IMR-90 (cell line): ENCODE results near the gene C16orf90. TPM values are rescaled to one million over a fixed set of nuclear protein-coding genes. Genes with fewer than 3 reads are reported as not detected.

Source experiments
- ATAC-seq: fragments of 200-7000 bp; cut with Tn5 transposase; 2 replicates; pipeline ENCODE4 v1.9.1; 2020; ENCODE audit warnings: low read depth, mild to moderate bottlenecking, moderate library complexity
- BruUV-seq: library from RNA; stranded (reverse); fragments of 400-500 nt; replicated peaks from 2 replicates; lab custom pipeline; 2021; lab: Mats Ljungman, UMichigan
- CTCF ChIA-PET: fragments of 300-600 bp; formaldehyde crosslinking; extraction: SDS; loops from one replicate; lab custom pipeline; 2021; ENCODE audit warnings: antibody characterized with exemption; lab: Yijun Ruan, JAX
- POLR2A ChIA-PET: fragments of 300-600 bp; sonication (Branson Sonifier 250); formaldehyde crosslinking; loops from one replicate; lab custom pipeline; 2022; ENCODE audit warnings: antibody characterized with exemption; ENCODE audit not compliant: unreplicated experiment; lab: Charles Lee
- DNase-seq: peaks from one replicate; pipeline ENCODE4 v3.0.0; 2013
- H2AFZ ChIP-seq: replicated peaks from 2 replicates; pipeline ENCODE3; 2013; ENCODE audit warnings: low read length, mild to moderate bottlenecking; ENCODE audit not compliant: poor library complexity
- H2AK5ac ChIP-seq: 2 replicates; pipeline ENCODE4 v1.6.1; 2013; ENCODE audit warnings: low read depth, low read length, inconsistent platforms
- H2AK9ac ChIP-seq: replicated peaks from 2 replicates; pipeline ENCODE3; 2013; ENCODE audit warnings: mild to moderate bottlenecking, low read depth, low read length, moderate library complexity; ENCODE audit not compliant: poor library complexity
- H2BK120ac ChIP-seq: 2 replicates; pipeline ENCODE4 v1.6.1; 2013; ENCODE audit warnings: low read depth, low read length, inconsistent platforms
- H2BK15ac ChIP-seq: 3 replicates; pipeline ENCODE4 v1.6.1; 2013; ENCODE audit warnings: low read depth, low read length, inconsistent platforms
- H2BK20ac ChIP-seq: 2 replicates; pipeline ENCODE4 v1.6.1; 2013; ENCODE audit warnings: low read depth, mild to moderate bottlenecking, inconsistent platforms, low read length, moderate library complexity
- H2BK5ac ChIP-seq: 2 replicates; pipeline ENCODE4 v1.6.1; 2013; ENCODE audit warnings: mild to moderate bottlenecking, low read depth, low read length, inconsistent platforms; ENCODE audit not compliant: poor library complexity, severe bottlenecking
- H3K14ac ChIP-seq: replicated peaks from 2 replicates; pipeline ENCODE4 v1.6.1; 2013; ENCODE audit warnings: low read depth, low read length, inconsistent platforms
- H3K18ac ChIP-seq: 2 replicates; pipeline ENCODE4 v1.6.1; 2013; ENCODE audit warnings: low read depth, low read length, control low read depth
- H3K23ac ChIP-seq: 2 replicates; pipeline ENCODE4 v1.6.1; 2013; ENCODE audit warnings: low read depth, low read length, inconsistent platforms
- H3K27ac ChIP-seq: 2 replicates; pipeline ENCODE4 v1.5.1; 2013; ENCODE audit warnings: mild to moderate bottlenecking, control low read depth, low read length; ENCODE audit not compliant: insufficient read depth
- H3K27me3 ChIP-seq: 2 replicates; pipeline ENCODE4 v1.6.1; 2013; ENCODE audit warnings: low read length; ENCODE audit not compliant: control insufficient read depth, insufficient read depth
- H3K36me3 ChIP-seq: 2 replicates; pipeline ENCODE4 v1.6.1; 2013; ENCODE audit warnings: low read length, mixed read lengths; ENCODE audit not compliant: control insufficient read depth, insufficient read depth
- H3K4ac ChIP-seq: 2 replicates; pipeline ENCODE4 v1.6.1; 2013; ENCODE audit warnings: low read depth, low read length, inconsistent platforms
- H3K4me1 ChIP-seq: 2 replicates; pipeline ENCODE4 v1.6.1; 2013; ENCODE audit warnings: low read length, mixed read lengths; ENCODE audit not compliant: control insufficient read depth, insufficient read depth
- H3K4me2 ChIP-seq: 2 replicates; pipeline ENCODE4 v1.6.1; 2013; ENCODE audit warnings: low read depth, mild to moderate bottlenecking, control low read depth, low read length, moderate library complexity
- H3K4me3 ChIP-seq: 2 replicates; pipeline ENCODE4 v1.5.1; 2013; ENCODE audit warnings: low read depth, mild to moderate bottlenecking, control low read depth, low read length, moderate library complexity; ENCODE audit not compliant: insufficient read depth
- H3K56ac ChIP-seq: 2 replicates; pipeline ENCODE4 v1.6.1; 2013; ENCODE audit warnings: low read length, inconsistent platforms; ENCODE audit not compliant: insufficient read depth; ENCODE audit errors: extremely low read depth
- H3K79me1 ChIP-seq, 2 experiments: 2 replicates each; pipeline ENCODE4 v1.6.1; 2013; ENCODE audit warnings: low read length in 2 of 2, inconsistent platforms in 1 of 2, low read depth in 1 of 2
- H3K9ac ChIP-seq: 2 replicates; pipeline ENCODE4 v1.6.1; 2013; ENCODE audit warnings: low read depth, low read length, control low read depth
- H3K9me1 ChIP-seq: 2 replicates; pipeline ENCODE4 v1.6.1; 2013; ENCODE audit warnings: low read length, inconsistent platforms; ENCODE audit not compliant: insufficient read depth
- H3K9me3 ChIP-seq: 2 replicates; pipeline ENCODE4 v1.6.1; 2013; ENCODE audit warnings: low read length; ENCODE audit not compliant: control insufficient read depth, insufficient read depth
- H4K20me1 ChIP-seq: 2 replicates; pipeline ENCODE4 v1.6.1; 2013; ENCODE audit warnings: low read length, inconsistent platforms; ENCODE audit not compliant: insufficient read depth
- H4K5ac ChIP-seq: 2 replicates; pipeline ENCODE4 v1.6.1; 2013; ENCODE audit warnings: mild to moderate bottlenecking, low read depth, low read length, control low read depth
- H4K8ac ChIP-seq, 2 experiments: 2 replicates each; pipeline ENCODE4 v1.6.1; 2013; ENCODE audit warnings: low read depth in 2 of 2, low read length in 2 of 2, control low read depth in 1 of 2, inconsistent platforms in 1 of 2
- H4K91ac ChIP-seq: 2 replicates; pipeline ENCODE4 v1.6.1; 2013; ENCODE audit warnings: low read depth, low read length, inconsistent platforms; ENCODE audit not compliant: insufficient read depth
- BHLHE40 ChIP-seq: fragments of 150-350 bp; IDR thresholded peaks from 2 replicates; pipeline ENCODE4 v1.6.1; 2016; ENCODE audit warnings: mild to moderate bottlenecking, low read depth, low read length
- CEBPB ChIP-seq: IDR thresholded peaks from 2 replicates; pipeline ENCODE4 v1.6.1; 2012; ENCODE audit warnings: low read depth, low read length, improper control_type of control experiment
- CHD1 ChIP-seq: IDR thresholded peaks from 2 replicates; pipeline ENCODE4 v1.6.1; 2012; ENCODE audit warnings: low read depth, low read length, improper control_type of control experiment
- FOS ChIP-seq: fragments of 150-350 bp; IDR thresholded peaks from 2 replicates; pipeline ENCODE4 v1.6.1; 2016; ENCODE audit warnings: low read depth, low read length
- MAFK ChIP-seq: IDR thresholded peaks from 2 replicates; pipeline ENCODE4 v1.6.1; 2012; ENCODE audit warnings: low read depth, low read length, improper control_type of control experiment
- MAZ ChIP-seq: IDR thresholded peaks from 2 replicates; pipeline ENCODE4 v1.6.1; 2012; ENCODE audit warnings: low read depth, mild to moderate bottlenecking, low read length, improper control_type of control experiment, moderate library complexity, borderline replicate concordance
- MXI1 ChIP-seq: IDR thresholded peaks from 2 replicates; pipeline ENCODE4 v1.6.1; 2012; ENCODE audit warnings: low read depth, mild to moderate bottlenecking, low read length, moderate library complexity, borderline replicate concordance
- NFE2L2 ChIP-seq: fragments of 150-350 bp; IDR thresholded peaks from 2 replicates; pipeline ENCODE4 v1.6.1; 2016; ENCODE audit warnings: low read depth, mild to moderate bottlenecking, low read length
- POLR2A ChIP-seq: IDR thresholded peaks from 2 replicates; pipeline ENCODE4 v1.6.1; 2012; ENCODE audit warnings: mild to moderate bottlenecking, low read depth, low read length
- RAD21 ChIP-seq: IDR thresholded peaks from 2 replicates; pipeline ENCODE4 v1.6.1; 2012; ENCODE audit warnings: low read length, improper control_type of control experiment
- RCOR1 ChIP-seq: IDR thresholded peaks from 2 replicates; pipeline ENCODE4 v1.6.1; 2012; ENCODE audit warnings: mild to moderate bottlenecking, low read length, improper control_type of control experiment; ENCODE audit not compliant: insufficient replicate concordance
- RFX5 ChIP-seq: IDR thresholded peaks from 2 replicates; pipeline ENCODE4 v1.8.0; 2012; ENCODE audit warnings: low read depth, mild to moderate bottlenecking, low read length, moderate library complexity
- SMC3 ChIP-seq: fragments of 150-350 bp; IDR thresholded peaks from 2 replicates; pipeline ENCODE4 v1.6.1; 2016; ENCODE audit warnings: low read depth, mild to moderate bottlenecking, antibody characterized with exemption, low read length, moderate library complexity
- WGBS, 2 experiments: methylation state at CpG; one replicate each; pipeline versions ENCODE4 v1.1.5 to v1.1.7; 2013; ENCODE audit warnings: missing lambda C conversion rate in 2 of 2; ENCODE audit not compliant: insufficient read length in 1 of 2; ENCODE audit errors: extremely low coverage in 2 of 2; 5-methylcytosine and 5-hydroxymethylcytosine counted together
- dilution Hi-C: fragments of 300-500 bp; cut with HindIII; formaldehyde crosslinking; loops from one replicate; pipeline ENCODE4 v1.14.3; 2018; ENCODE audit warnings: low sequenced_read_pairs; ENCODE audit not compliant: unreplicated experiment
- in situ Hi-C: fragments of 300-500 bp; cut with MboI; formaldehyde crosslinking; loops from 3 replicates; pipeline ENCODE4 v1.14.3; 2019; ENCODE audit warnings: low sequenced_read_pairs, inconsistent platforms, mixed read lengths
- intact Hi-C: fragments of 100-400 bp; cut with micrococcal nuclease; formaldehyde crosslinking; loops from 2 replicates; pipeline ENCODE4 v1.10.0; 2022
- polyA plus RNA-seq, 3 experiments: library from polyadenylated mRNA; depleted of rRNA; stranded (reverse); fragments of >200 nt; gene quantifications; 2 replicates each; pipeline ENCODE4 v1.2.3, GENCODE V29; 2012; ENCODE audit warnings: low replicate concordance in 1 of 3
- total RNA-seq: library from RNA; depleted of rRNA; stranded (reverse); fragments of >200 nt; gene quantifications from 2 replicates; pipeline ENCODE4 v1.2.3, GENCODE V29; 2012
- TF ChIP-seq, protein P1 (sequence below): conservative IDR thresholded peaks from 2 replicates; pipeline ENCODE4 v1.5.1; 2012; ENCODE audit warnings: mild to moderate bottlenecking, low read depth, low read length, improper control_type of control experiment
- TF ChIP-seq, protein P2 (sequence below): fragments of 150-350 bp; IDR thresholded peaks from 2 replicates; pipeline ENCODE4 v1.6.1; 2017; ENCODE audit warnings: mild to moderate bottlenecking, antibody characterized with exemption, low read length, low read depth
- TF ChIP-seq, protein P3 (sequence below): fragments of 150-350 bp; IDR thresholded peaks from 2 replicates; pipeline ENCODE4 v1.6.1; 2016; ENCODE audit warnings: low read depth, mild to moderate bottlenecking, low read length, moderate library complexity, borderline replicate concordance

Gene C16orf90
- total and polyA plus RNA-seq, 2 of the 4 experiments (the other 2 are of a cell fraction) = not detected

DNA sequence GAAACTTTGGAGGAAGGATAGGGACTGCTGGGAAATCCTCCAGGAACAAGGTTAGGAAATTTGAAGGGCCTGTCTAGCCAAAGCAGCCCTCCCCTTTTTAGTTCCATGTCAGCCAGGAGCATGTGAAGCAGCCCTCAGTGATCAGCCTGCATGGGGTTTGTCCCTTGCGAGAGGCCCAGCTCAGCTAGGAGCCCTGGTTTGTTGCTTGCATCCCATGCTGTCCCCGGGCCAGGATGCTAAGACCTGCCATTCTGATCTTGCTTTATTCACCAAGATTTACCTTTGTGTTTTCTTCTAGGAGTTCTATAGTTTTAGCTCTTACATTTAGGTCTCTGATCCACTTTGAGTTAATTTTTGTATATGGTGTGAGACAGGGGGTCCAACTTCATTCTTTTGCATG lies 33.1 kb upstream of the C16orf90 start:
- Histone ChIP-seq H2AFZ (no peak overlapping the region), H3K79me1 (0 out of 4 replicates have a peak, but pooled peaks cover 0 to 3% of the 10 kb centered on the region in 2 experiments), H4K5ac (no peak overlapping the region), H3K27me3 (no peaks in the 10 kb centered on the region), H3K4me2 (no peak overlapping the region), H3K56ac (no peak overlapping the region), H4K20me1 (no peaks in the 10 kb centered on the region), H3K27ac (no peak overlapping the region), H3K14ac (no peak overlapping the region), H2AK5ac (no peak overlapping the region), H3K9me1 (0 out of 2 replicates have a peak, but pooled peaks cover 6% of the 10 kb centered on the region), H3K9me3 (no peaks in the 10 kb centered on the region), H3K18ac (no peak overlapping the region), H2AK9ac (no peak overlapping the region), H2BK20ac (no peak overlapping the region), H4K91ac (no peak overlapping the region), H3K23ac (no peak overlapping the region), H3K4me3 (no peak overlapping the region), H4K8ac (no peak overlapping the region), H3K4me1 (no peaks in the 10 kb centered on the region), H2BK120ac (no peak overlapping the region), H3K4ac (no peak overlapping the region), H2BK15ac (no peak overlapping the region), H2BK5ac (no peak overlapping the region), H3K9ac (no peak overlapping the region), H3K36me3 (peaks cover 39% of the 10 kb centered on the region)
- BruUV-seq = no TSS peak
- ChIA-PET POLR2A (no interaction called here), CTCF (no interaction called here)
- in situ Hi-C loops = no loop called here
- ATAC-seq (no peak), DNase-seq (no peak)
- intact Hi-C loops = loop anchor here (5.0 kb wide), 1 partner anchor 164 kb away; no protein-coding TSS in a partner anchor
- TF ChIP-seq POLR2A (no peak), BHLHE40 (no peak), MXI1 (no peak), SMC3 (no peak), CEBPB (no peak), FOS (no peak), MAZ (no peak), RAD21 (no peak), RCOR1 (no peak), NFE2L2 (no peak), RFX5 (no peak), CHD1 (no peak), MAFK (no peak)
- TF ChIP-seq, protein P1, sequence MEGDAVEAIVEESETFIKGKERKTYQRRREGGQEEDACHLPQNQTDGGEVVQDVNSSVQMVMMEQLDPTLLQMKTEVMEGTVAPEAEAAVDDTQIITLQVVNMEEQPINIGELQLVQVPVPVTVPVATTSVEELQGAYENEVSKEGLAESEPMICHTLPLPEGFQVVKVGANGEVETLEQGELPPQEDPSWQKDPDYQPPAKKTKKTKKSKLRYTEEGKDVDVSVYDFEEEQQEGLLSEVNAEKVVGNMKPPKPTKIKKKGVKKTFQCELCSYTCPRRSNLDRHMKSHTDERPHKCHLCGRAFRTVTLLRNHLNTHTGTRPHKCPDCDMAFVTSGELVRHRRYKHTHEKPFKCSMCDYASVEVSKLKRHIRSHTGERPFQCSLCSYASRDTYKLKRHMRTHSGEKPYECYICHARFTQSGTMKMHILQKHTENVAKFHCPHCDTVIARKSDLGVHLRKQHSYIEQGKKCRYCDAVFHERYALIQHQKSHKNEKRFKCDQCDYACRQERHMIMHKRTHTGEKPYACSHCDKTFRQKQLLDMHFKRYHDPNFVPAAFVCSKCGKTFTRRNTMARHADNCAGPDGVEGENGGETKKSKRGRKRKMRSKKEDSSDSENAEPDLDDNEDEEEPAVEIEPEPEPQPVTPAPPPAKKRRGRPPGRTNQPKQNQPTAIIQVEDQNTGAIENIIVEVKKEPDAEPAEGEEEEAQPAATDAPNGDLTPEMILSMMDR = no peak
- TF ChIP-seq, protein P2, sequence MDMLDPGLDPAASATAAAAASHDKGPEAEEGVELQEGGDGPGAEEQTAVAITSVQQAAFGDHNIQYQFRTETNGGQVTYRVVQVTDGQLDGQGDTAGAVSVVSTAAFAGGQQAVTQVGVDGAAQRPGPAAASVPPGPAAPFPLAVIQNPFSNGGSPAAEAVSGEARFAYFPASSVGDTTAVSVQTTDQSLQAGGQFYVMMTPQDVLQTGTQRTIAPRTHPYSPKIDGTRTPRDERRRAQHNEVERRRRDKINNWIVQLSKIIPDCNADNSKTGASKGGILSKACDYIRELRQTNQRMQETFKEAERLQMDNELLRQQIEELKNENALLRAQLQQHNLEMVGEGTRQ = no peak
- TF ChIP-seq, protein P3, sequence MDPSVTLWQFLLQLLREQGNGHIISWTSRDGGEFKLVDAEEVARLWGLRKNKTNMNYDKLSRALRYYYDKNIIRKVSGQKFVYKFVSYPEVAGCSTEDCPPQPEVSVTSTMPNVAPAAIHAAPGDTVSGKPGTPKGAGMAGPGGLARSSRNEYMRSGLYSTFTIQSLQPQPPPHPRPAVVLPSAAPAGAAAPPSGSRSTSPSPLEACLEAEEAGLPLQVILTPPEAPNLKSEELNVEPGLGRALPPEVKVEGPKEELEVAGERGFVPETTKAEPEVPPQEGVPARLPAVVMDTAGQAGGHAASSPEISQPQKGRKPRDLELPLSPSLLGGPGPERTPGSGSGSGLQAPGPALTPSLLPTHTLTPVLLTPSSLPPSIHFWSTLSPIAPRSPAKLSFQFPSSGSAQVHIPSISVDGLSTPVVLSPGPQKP = no peak
- no CpG with 5 or more reads among the region's 2 CpGs for WGBS, 2 experiments
- dilution Hi-C loops = no loop called here
